Lower leg skin (tissue), 4 donors: ENCODE measurements around the gene CHCHD4. TPM values are rescaled to one million over a fixed set of nuclear protein-coding genes. Genes with fewer than 3 reads are reported as not detected.

Source experiments
- DNase-seq, 2 donors: peaks; one replicate each; pipeline ENCODE4 v3.0.0-alpha.2; 2019; ENCODE audit warnings: low spot score in 2 of 2
- H3K4me3 ChIP-seq: fragments of 200-600 bp; sonication (generic); 2 replicates; pipeline ENCODE4 v1.5.1; 2017; ENCODE audit warnings: mild to moderate bottlenecking, low read depth; ENCODE audit not compliant: poor library complexity, severe bottlenecking
- CTCF ChIP-seq, 3 donors: fragments of 450-650 bp; IDR thresholded peaks; one replicate each; pipeline ENCODE4 v1.5.1; 2016; ENCODE audit warnings: antibody characterized with exemption in 3 of 3, mild to moderate bottlenecking in 3 of 3, moderate library complexity in 2 of 3
- POLR2A ChIP-seq, 2 donors: fragments of 450-650 bp; IDR thresholded peaks; one replicate each; pipeline ENCODE4 v1.6.1; 2016 to 2017; ENCODE audit warnings: antibody characterized with exemption in 2 of 2, mild to moderate bottlenecking in 1 of 2, moderate library complexity in 1 of 2
- WGBS, 2 donors: methylation state at CpG; one replicate each; pipeline ENCODE4 v1.1.5; 2018; 5-methylcytosine and 5-hydroxymethylcytosine counted together
- intact Hi-C: fragments of 100-400 bp; cut with DNase I; formaldehyde crosslinking; loops from one replicate; pipeline ENCODE4 v1.15.0; 2023; ENCODE audit warnings: low total_unique reads
- total RNA-seq, 4 donors: library from RNA; depleted of rRNA; stranded (reverse); fragments of >200 nt; gene quantifications; one replicate each; pipeline ENCODE4 v1.1.0, GENCODE V29; 2016

Gene CHCHD4
- total RNA-seq, 4 donors from 2014 or later = 8.4 to 14.6 (median 11.8) TPM

- no peak overlapping the region for H3K4me3 ChIP-seq
- DNase-seq = no peak
- TF ChIP-seq CTCF (IDR thresholded peaks at IDR 0.05) (no peak), POLR2A (IDR thresholded peaks at IDR 0.05) (no peak)
- intact Hi-C loops = no loop called here
- WGBS, 2 donors = 60 to 68% methylated on average over 4 of the region's 4 CpGs
These were observed 28.3 kb upstream of the CHCHD4 start for GRCh38 chr3:14152963-14153355.

GRCh38 chr3:14152233-14152962 is 27.7 kb upstream of the CHCHD4 start:
- DNase-seq = no peak
- intact Hi-C loops = no loop called here
- TF ChIP-seq CTCF (IDR thresholded peaks at IDR 0.05) (no peak), POLR2A (IDR thresholded peaks at IDR 0.05) (no peak)
- 89 to 91% methylated on average over 11 of the region's 11 CpGs for WGBS, 2 donors
- H3K4me3 ChIP-seq = no peak overlapping the region

- WGBS, 2 donors = 83 to 84% methylated on average over 11 to 12 of the region's 12 CpGs
- intact Hi-C loops = no loop called here
- DNase-seq = no peak
- H3K4me3 ChIP-seq = no peak overlapping the region
- TF ChIP-seq POLR2A (IDR thresholded peaks at IDR 0.05) (no peak), CTCF (IDR thresholded peaks at IDR 0.05) (no peak)
These were observed 26.9 kb upstream of the CHCHD4 start for GRCh38 chr3:14151471-14152083.

GRCh38 chr3:14150491-14151230 is 26.0 kb upstream of the CHCHD4 start:
- WGBS, 2 donors = 94 to 95% methylated on average over 9 of the region's 9 CpGs
- TF ChIP-seq CTCF (IDR thresholded peaks at IDR 0.05) (no peak), POLR2A (IDR thresholded peaks at IDR 0.05) (no peak)
- H3K4me3 ChIP-seq = no peak overlapping the region
- DNase-seq = peak in 1 of 2 donors; percentile 8
- intact Hi-C loops = no loop called here

- intact Hi-C loops = no loop called here
- no peak for DNase-seq
- no peak overlapping the region for H3K4me3 ChIP-seq
- WGBS, 2 donors = 95 to 100% methylated on average over 9 of the region's 9 CpGs
- TF ChIP-seq CTCF (IDR thresholded peaks at IDR 0.05) (no peak), POLR2A (IDR thresholded peaks at IDR 0.05) (no peak)
These were observed 25.4 kb upstream of the CHCHD4 start for GRCh38 chr3:14150078-14150477.
